Mucosa of stomach (tissue), 1 donor: ENCODE data around the gene OR8G5.
"Not testable (repeated sequence)": the region's sequence is repeated elsewhere in the genome, so short reads cannot be mapped to it uniquely, and the experiment has no call there.

ENCODE experiments used
- H3K27me3 ChIP-seq: one replicate; pipeline ENCODE4 v1.7.0; 2013; ENCODE audit warnings: mild to moderate bottlenecking, low read length; ENCODE audit not compliant: control insufficient read depth, insufficient read depth
- H3K36me3 ChIP-seq: one replicate; pipeline ENCODE4 v1.7.0; 2013; ENCODE audit warnings: low read length; ENCODE audit not compliant: control insufficient read depth, insufficient read depth
- H3K4me1 ChIP-seq: one replicate; pipeline ENCODE4 v1.7.0; 2013; ENCODE audit warnings: mild to moderate bottlenecking, low read length; ENCODE audit not compliant: control insufficient read depth, insufficient read depth
- H3K4me3 ChIP-seq: one replicate; pipeline ENCODE4 v1.7.0; 2013; ENCODE audit warnings: low read length
- H3K9ac ChIP-seq: one replicate; pipeline ENCODE4 v1.7.0; 2013; ENCODE audit warnings: mild to moderate bottlenecking, low read length, moderate library complexity
- H3K9me3 ChIP-seq: one replicate; pipeline ENCODE4 v1.7.0; 2013; ENCODE audit warnings: mild to moderate bottlenecking, low read length, moderate library complexity; ENCODE audit not compliant: control insufficient read depth
- donor health status: Pancreatic carcinoma.

Gene OR8G5

GRCh38 chr11:124256076-124256475, at the start of gene OR8G5:
OR8G5 (plus strand) TSS chr11:124256376; CDS start chr11:124264932, 8,556 bp downstream.
- H3K27me3 ChIP-seq, result no peaks in the 10 kb centered on the region
- H3K4me3 ChIP-seq, result no peak within 1 kb of the TSS
- no peaks in the 10 kb centered on the region for H3K4me1 ChIP-seq
- no peaks in the 10 kb centered on the region for H3K9me3 ChIP-seq
- H3K36me3 ChIP-seq, result no peaks in the 10 kb centered on the region
- H3K9ac ChIP-seq, result no peak within 1 kb of the TSS

GRCh38 chr11:124207102-124207792, 48.9 kb upstream of the OR8G5 start:
- no peaks in the 10 kb centered on the region for H3K9me3 ChIP-seq
- no peaks in the 10 kb centered on the region for H3K36me3 ChIP-seq
- no peak overlapping the region for H3K4me3 ChIP-seq
- no peak overlapping the region for H3K9ac ChIP-seq
- no peaks in the 10 kb centered on the region for H3K27me3 ChIP-seq
- no peaks in the 10 kb centered on the region for H3K4me1 ChIP-seq

- Histone ChIP-seq H3K4me1 (no peaks in the 10 kb centered on the region), H3K27me3 (no peaks in the 10 kb centered on the region), H3K4me3 (no peak overlapping the region), H3K9ac (no peak overlapping the region), H3K36me3 (no peaks in the 10 kb centered on the region), H3K9me3 (no peaks in the 10 kb centered on the region)
These were observed 46.3 kb upstream of the OR8G5 start for GRCh38 chr11:124209824-124210357.

GRCh38 chr11:124210421-124210820, 45.8 kb upstream of the OR8G5 start:
- H3K4me3 ChIP-seq, result no peak overlapping the region
- no peaks in the 10 kb centered on the region for H3K36me3 ChIP-seq
- H3K9ac ChIP-seq, result no peak overlapping the region
- H3K4me1 ChIP-seq, result no peaks in the 10 kb centered on the region
- H3K27me3 ChIP-seq, result no peaks in the 10 kb centered on the region
- no peaks in the 10 kb centered on the region for H3K9me3 ChIP-seq

GRCh38 chr11:124211321-124211720, 44.9 kb upstream of the OR8G5 start:
- H3K4me3 ChIP-seq, result no peak overlapping the region
- H3K9me3 ChIP-seq, result no peaks in the 10 kb centered on the region
- no peaks in the 10 kb centered on the region for H3K36me3 ChIP-seq
- H3K9ac ChIP-seq, result no peak overlapping the region
- no peaks in the 10 kb centered on the region for H3K27me3 ChIP-seq
- H3K4me1 ChIP-seq, result no peaks in the 10 kb centered on the region

GRCh38 chr11:124214027-124214426, 42.1 kb upstream of the OR8G5 start:
- H3K9me3 ChIP-seq, result no peaks in the 10 kb centered on the region
- H3K27me3 ChIP-seq, result no peaks in the 10 kb centered on the region
- H3K9ac ChIP-seq, result no peak overlapping the region
- no peak overlapping the region for H3K4me3 ChIP-seq
- H3K36me3 ChIP-seq, result no peaks in the 10 kb centered on the region
- no peaks in the 10 kb centered on the region for H3K4me1 ChIP-seq

GRCh38 chr11:124219126-124219525, 37.0 kb upstream of the OR8G5 start:
- H3K36me3 ChIP-seq, result no peaks in the 10 kb centered on the region
- H3K9ac ChIP-seq, result no peak overlapping the region
- no peaks in the 10 kb centered on the region for H3K9me3 ChIP-seq

GRCh38 chr11:124222407-124222806, 33.8 kb upstream of the OR8G5 start:
- Histone ChIP-seq H3K36me3 (no peaks in the 10 kb centered on the region), H3K4me1 (no peaks in the 10 kb centered on the region), H3K4me3 (no peak overlapping the region), H3K9me3 (no peaks in the 10 kb centered on the region), H3K9ac (no peak overlapping the region), H3K27me3 (no peaks in the 10 kb centered on the region)

More at GRCh38 chr11:124219126-124219525, 37.0 kb upstream of the OR8G5 start:
- H3K4me3 ChIP-seq, result no peak overlapping the region
- no peaks in the 10 kb centered on the region for H3K4me1 ChIP-seq
- no peaks in the 10 kb centered on the region for H3K27me3 ChIP-seq

- not testable (repeated sequence) for H3K27me3 ChIP-seq, H3K9me3 ChIP-seq, H3K4me1 ChIP-seq, H3K4me3 ChIP-seq, H3K36me3 ChIP-seq, H3K9ac ChIP-seq
These were observed 31.4 kb upstream of the OR8G5 start for GRCh38 chr11:124224618-124225423.

GRCh38 chr11:124225471-124225870, 30.7 kb upstream of the OR8G5 start:
- H3K27me3 ChIP-seq, result no peaks in the 10 kb centered on the region
- H3K36me3 ChIP-seq, result no peaks in the 10 kb centered on the region
- H3K4me1 ChIP-seq, result no peaks in the 10 kb centered on the region
- no peak overlapping the region for H3K4me3 ChIP-seq
- H3K9me3 ChIP-seq, result no peaks in the 10 kb centered on the region
- H3K9ac ChIP-seq, result no peak overlapping the region

GRCh38 chr11:124233376-124233775, 22.8 kb upstream of the OR8G5 start:
- Histone ChIP-seq H3K4me1 (no peaks in the 10 kb centered on the region), H3K4me3 (no peak overlapping the region), H3K36me3 (no peaks in the 10 kb centered on the region), H3K27me3 (no peaks in the 10 kb centered on the region), H3K9ac (no peak overlapping the region), H3K9me3 (no peaks in the 10 kb centered on the region)

GRCh38 chr11:124238512-124238911, 17.7 kb upstream of the OR8G5 start:
- Histone ChIP-seq H3K4me3 (no peak overlapping the region), H3K4me1 (no peaks in the 10 kb centered on the region), H3K36me3 (no peaks in the 10 kb centered on the region), H3K9me3 (no peaks in the 10 kb centered on the region), H3K27me3 (no peaks in the 10 kb centered on the region), H3K9ac (no peak overlapping the region)
